ENCODE measurements around the gene CPA4.

Gene CPA4

GRCh38 chr7:130346177-130346905, 53.4 kb downstream of the CPA4 start:
- DNase-seq = no peak

- no peak for DNase-seq
Measured at GRCh38 chr7:130346941-130347340, 54.0 kb downstream of the CPA4 start.

- DNase-seq = no peak
Measured at GRCh38 chr7:130349911-130350782, 57.2 kb downstream of the CPA4 start.

GRCh38 chr7:130350945-130351790, 58.2 kb downstream of the CPA4 start:
- DNase-seq = no peak

GRCh38 chr7:130351791-130352090, 58.8 kb downstream of the CPA4 start:
- DNase-seq = no peak

- no peak for DNase-seq
Measured at GRCh38 chr7:130352194-130353074, 59.5 kb downstream of the CPA4 start.

GRCh38 chr7:130353196-130353595, 60.2 kb downstream of the CPA4 start:
- no peak for DNase-seq

- DNase-seq = no peak
Measured at GRCh38 chr7:130356121-130356875, 63.3 kb downstream of the CPA4 start.

- DNase-seq = no peak
Measured at GRCh38 chr7:130356876-130357611, 64.1 kb downstream of the CPA4 start.

- DNase-seq = no peak
Measured at GRCh38 chr7:130358471-130358870, 65.5 kb downstream of the CPA4 start.

- no peak for DNase-seq
Measured at GRCh38 chr7:130359276-130359857, 66.4 kb downstream of the CPA4 start.

- no peak for DNase-seq
Measured at GRCh38 chr7:130360518-130360917, 67.6 kb downstream of the CPA4 start.

- DNase-seq = no peak
Measured at GRCh38 chr7:130361681-130362080, 68.7 kb downstream of the CPA4 start.

GRCh38 chr7:130362251-130362816, 69.4 kb downstream of the CPA4 start:
- DNase-seq = no peak

- DNase-seq = peak; percentile 76
Measured at GRCh38 chr7:130363026-130363847, 70.3 kb downstream of the CPA4 start.

GRCh38 chr7:130364451-130364850, 71.5 kb downstream of the CPA4 start:
- no peak for DNase-seq

GRCh38 chr7:130365088-130365487, 72.1 kb downstream of the CPA4 start:
- DNase-seq = no peak

- DNase-seq = no peak
Measured at GRCh38 chr7:130365511-130366441, 72.8 kb downstream of the CPA4 start.
